ENCODE data around the gene MYBPHL.

MYBPHL gene

DNA sequence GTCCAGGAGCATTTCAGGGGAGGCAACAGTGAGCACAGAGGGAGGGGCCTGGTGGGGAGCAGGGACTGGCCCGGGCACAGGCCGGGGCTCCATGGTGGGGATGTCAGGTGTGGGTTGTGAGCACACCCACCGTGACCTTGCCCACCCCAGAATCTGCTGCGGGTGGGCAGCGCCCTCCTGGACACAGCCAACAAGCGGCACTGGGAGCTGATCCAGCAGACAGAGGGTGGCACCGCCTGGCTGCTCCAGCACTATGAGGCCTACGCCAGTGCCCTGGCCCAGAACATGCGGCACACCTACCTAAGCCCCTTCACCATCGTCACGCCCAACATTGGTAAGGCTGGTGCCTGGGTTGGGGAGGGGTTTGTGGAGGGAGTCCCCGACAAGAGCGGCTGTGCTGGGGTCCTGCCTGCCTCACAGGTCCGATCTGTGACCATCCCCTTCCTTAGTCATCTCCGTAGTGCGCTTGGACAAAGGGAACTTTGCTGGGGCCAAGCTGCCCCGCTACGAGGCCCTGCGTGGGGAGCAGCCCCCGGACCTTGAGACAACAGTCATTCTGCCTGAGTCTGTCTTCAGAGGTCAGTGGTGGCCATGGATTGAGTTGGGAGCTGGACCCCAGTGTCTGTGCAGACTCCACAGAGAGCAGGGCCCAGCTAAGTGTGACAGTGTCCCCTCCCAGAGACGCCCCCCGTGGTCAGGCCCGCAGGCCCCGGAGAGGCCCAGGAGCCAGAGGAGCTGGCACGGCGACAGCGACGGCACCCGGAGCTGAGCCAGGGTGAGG, 38.2 kb downstream of the MYBPHL start:
- TF ChIP-seq GATA3 (IDR thresholded peaks at IDR 0.05; ENCODE audit: low read depth, low read length) (no peak), GATA2 (IDR thresholded peaks at IDR 0.05; ENCODE audit: low read depth, low read length) (no peak)

DNA sequence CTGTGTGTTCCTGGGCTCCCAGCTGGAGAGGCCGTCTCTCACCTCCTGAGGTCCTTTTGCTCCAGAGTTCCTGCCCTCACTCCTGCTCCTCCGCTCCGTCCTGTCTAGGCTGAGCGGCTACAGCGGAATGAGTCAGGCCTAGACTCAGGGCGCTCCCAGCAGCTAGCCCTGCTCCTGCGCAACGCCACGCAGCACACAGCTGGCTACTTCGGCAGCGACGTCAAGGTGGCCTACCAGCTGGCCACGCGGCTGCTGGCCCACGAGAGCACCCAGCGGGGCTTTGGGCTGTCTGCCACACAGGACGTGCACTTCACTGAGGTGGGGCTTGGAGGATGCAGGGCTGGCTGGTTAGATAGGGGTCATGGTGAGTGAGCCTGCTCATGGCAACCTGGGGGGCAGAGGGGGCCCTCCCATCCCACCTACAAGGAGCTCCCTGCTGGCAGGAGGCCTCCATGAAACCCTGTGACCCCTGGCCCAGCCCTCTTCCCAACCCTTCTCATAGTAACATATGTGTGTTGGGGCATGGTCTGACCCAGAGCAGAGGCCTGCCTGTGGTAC, 39.0 kb downstream of the MYBPHL start:
- no peak for TF ChIP-seq GATA2 (IDR thresholded peaks at IDR 0.05; ENCODE audit: low read depth, low read length)
- no peak for TF ChIP-seq GATA3 (IDR thresholded peaks at IDR 0.05; ENCODE audit: low read depth, low read length)

DNA sequence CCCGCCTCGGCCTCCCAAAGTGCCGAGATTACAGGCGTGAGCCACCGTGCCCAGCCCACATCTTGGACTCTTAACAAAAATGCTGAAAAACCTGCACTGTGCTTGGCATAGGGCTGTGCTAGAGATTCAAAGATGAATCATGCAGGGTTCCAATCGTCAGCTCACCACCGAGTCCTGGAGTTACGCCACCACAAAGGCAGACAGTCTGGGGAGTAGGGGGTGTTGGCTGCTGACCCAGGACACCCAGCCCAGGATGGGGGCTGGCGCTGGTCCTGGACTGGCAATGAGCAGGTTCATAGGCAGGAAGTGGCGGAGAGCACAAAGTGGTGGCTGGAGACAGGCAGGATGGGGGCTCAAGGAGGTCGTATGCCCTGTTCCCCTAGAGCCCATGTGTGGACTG, 39.8 kb downstream of the MYBPHL start:
- TF ChIP-seq GATA3 (IDR thresholded peaks at IDR 0.05; ENCODE audit: low read depth, low read length), result no peak
- TF ChIP-seq GATA2 (IDR thresholded peaks at IDR 0.05; ENCODE audit: low read depth, low read length), result no peak

DNA sequence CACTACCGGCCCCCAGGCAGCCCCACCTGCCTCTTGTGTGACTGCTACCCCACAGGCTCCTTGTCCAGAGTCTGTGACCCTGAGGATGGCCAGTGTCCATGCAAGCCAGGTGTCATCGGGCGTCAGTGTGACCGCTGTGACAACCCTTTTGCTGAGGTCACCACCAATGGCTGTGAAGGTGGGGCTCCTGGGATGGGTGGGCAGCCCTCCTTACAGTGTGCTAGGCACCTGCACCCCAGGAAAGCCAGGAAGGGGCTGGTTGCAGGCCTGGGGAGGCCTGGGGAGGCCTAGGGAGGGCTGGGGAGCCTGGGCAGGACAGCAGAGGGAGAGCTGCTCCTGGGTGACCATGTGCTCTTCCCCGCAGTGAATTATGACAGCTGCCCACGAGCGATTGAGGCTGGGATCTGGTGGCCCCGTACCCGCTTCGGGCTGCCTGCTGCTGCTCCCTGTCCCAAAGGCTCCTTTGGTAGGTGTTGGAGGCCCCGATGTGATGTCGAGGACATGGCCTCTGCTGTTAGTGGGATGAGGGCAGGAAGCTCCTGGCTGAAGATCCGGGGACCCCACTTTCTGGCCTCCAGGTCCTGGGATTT, 41.0 kb downstream of the MYBPHL start:
- TF ChIP-seq GATA2 (IDR thresholded peaks at IDR 0.05; ENCODE audit: low read depth, low read length), result no peak

DNA sequence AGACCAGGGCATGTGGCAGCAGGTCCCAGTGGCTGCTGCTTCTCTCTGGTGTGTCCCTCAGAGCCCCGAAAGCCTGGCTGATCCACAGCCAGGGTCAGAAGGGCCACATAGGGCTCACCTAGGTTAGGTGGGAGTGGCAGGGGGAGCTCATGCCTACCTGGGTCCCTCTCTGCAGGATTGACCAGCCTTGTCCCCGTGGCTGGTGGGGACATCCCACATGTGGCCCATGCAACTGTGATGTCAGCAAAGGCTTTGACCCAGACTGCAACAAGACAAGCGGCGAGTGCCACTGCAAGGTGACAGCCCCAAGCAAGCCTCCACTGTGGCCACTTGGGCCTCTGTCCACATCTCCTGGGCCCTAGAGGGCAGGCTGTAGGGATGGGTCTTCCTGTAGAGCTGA, 41.8 kb downstream of the MYBPHL start:
- TF ChIP-seq GATA2 (IDR thresholded peaks at IDR 0.05; ENCODE audit: low read depth, low read length) (no peak), GATA3 (IDR thresholded peaks at IDR 0.05; ENCODE audit: low read depth, low read length) (no peak)

DNA sequence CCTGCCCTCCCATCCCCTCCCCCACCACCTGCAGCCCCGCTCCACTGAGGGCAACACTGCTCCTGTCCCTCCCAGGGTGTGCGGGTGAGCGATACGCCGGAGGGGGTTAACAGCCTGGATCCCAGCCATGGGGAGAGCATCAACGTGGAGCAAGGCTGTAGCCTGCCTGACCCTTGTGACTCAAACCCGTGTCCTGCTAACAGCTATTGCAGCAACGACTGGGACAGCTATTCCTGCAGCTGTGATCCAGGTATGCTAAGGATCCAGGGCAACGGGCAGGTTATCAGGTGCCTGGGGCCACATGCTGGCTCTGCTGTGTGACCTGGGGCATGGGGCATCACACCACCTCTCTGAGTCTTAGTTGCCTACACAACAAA, 42.4 kb downstream of the MYBPHL start:
- TF ChIP-seq GATA2 (IDR thresholded peaks at IDR 0.05; ENCODE audit: low read depth, low read length) (no peak), GATA3 (IDR thresholded peaks at IDR 0.05; ENCODE audit: low read depth, low read length) (no peak)

DNA sequence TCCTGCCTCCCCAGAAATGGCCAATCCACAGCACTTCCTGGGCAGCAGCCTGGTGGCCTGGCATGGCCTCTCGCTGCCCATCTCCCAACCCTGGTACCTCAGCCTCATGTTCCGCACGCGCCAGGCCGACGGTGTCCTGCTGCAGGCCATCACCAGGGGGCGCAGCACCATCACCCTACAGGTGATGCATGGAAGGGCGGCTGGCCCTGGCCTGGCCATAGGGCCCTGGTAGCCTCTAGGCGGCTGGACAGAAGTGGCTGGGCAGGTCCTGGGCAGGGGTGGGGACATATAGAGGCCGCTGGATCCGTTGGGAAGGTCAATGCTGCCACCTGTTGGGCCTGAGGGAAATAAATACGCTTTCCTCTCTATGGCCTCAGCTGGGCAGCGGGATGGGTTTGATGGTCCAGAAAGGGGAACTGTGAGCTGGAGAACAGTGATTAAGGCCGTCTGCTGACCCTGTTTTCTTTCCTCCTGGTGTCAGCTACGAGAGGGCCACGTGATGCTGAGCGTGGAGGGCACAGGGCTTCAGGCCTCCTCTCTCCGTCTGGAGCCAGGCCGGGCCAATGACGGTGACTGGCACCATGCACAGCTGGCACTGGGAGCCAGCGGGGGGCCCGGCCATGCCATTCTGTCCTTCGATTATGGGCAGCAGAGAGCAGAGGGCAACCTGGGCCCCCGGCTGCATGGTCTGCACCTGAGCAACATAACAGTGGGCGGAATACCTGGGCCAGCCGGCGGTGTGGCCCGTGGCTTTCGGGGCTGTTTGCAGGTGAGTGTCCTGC, 43.0 kb downstream of the MYBPHL start:
- TF ChIP-seq GATA3 (IDR thresholded peaks at IDR 0.05; ENCODE audit: low read depth, low read length) (no peak), GATA2 (IDR thresholded peaks at IDR 0.05; ENCODE audit: low read depth, low read length) (no peak)

DNA sequence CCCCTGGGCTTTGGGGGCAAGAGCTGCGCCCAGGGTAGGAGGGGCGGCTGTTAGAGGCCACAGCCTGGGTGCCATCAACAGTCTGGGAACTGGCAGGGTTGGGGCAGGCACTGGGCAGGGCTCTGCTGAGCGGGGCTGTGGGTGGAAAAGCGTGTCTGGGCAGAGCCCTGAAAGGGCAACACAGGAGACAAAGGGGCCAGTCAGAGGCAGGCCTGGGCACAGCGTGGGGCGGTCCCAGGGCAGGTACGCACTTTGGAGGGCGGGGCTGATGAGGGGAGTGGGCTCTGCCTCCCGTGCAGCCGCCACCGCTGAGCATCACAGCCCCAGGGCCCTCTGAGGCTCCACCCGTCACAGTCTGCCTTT, 43.6 kb downstream of the MYBPHL start:
- TF ChIP-seq GATA2 (IDR thresholded peaks at IDR 0.05; ENCODE audit: low read depth, low read length) (no peak), GATA3 (IDR thresholded peaks at IDR 0.05; ENCODE audit: low read depth, low read length) (no peak)

DNA sequence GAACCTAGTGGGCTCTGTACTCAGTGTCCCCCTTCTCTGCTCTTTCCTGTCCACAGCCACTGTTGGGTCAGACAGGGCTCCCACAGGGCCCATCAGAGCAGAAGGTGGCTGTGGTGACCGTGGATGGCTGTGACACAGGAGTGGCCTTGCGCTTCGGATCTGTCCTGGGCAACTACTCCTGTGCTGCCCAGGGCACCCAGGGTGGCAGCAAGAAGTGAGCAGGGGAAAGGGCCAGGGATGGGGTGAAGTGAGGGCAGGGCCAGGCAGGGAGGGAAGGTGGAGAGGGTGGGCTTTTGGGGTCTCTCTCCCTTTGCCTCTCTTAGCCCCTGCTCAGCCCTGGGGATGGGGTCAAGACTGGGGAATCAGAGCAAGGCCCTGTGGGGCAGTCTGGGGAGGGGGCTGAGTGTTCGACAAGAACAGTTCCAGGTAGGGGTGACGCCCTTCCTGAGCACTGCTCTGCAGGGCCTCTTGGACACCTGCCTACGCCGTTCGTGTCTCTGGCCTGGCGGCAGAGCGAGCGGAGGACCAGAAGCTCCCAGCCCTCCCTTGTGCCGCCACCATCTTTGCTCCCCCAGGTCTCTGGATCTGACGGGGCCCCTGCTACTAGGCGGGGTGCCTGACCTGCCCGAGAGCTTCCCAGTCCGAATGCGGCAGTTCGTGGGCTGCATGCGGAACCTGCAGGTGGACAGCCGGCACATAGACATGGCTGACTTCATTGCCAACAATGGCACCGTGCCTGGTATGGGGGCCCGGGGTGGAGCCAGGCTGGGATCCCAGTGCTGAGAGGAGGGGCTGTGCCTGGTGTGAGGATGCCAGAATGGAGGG, 44.4 kb downstream of the MYBPHL start:
- TF ChIP-seq GATA3 (IDR thresholded peaks at IDR 0.05; ENCODE audit: low read depth, low read length) (no peak), GATA2 (IDR thresholded peaks at IDR 0.05; ENCODE audit: low read depth, low read length) (no peak)

DNA sequence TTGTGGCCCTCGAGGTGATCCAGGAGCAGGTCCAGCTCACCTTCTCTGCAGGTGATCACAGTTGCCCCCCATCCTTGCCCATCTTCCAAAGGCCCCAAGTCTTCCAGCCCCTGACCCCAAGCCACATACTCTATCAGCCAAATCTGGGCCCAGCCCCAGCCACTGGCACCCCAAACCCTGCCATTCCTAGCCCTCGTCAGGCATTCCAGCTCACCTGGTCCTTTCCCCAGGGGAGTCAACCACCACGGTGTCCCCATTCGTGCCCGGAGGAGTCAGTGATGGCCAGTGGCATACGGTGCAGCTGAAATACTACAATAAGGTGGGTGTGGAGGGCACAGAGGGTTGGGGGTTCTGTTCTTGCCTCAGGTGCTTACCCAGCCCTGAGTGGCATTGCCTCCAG, 45.2 kb downstream of the MYBPHL start:
- no peak for TF ChIP-seq GATA2 (IDR thresholded peaks at IDR 0.05; ENCODE audit: low read depth, low read length)
- TF ChIP-seq GATA3 (IDR thresholded peaks at IDR 0.05; ENCODE audit: low read depth, low read length), result no peak

DNA sequence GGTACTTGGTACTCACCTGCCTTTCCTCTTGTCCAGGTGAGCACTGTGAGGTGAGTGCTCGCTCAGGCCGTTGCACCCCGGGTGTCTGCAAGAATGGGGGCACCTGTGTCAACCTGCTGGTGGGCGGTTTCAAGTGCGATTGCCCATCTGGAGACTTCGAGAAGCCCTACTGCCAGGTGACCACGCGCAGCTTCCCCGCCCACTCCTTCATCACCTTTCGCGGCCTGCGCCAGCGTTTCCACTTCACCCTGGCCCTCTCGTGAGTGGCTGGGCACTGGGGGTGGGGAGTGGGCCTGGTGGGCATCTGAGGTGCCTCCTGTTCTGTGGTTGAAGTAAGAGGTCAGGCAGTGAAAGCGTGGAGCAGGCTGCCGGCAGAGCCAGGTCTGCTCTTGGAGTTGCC, 45.8 kb downstream of the MYBPHL start:
- TF ChIP-seq GATA3 (IDR thresholded peaks at IDR 0.05; ENCODE audit: low read depth, low read length), result no peak
- TF ChIP-seq GATA2 (IDR thresholded peaks at IDR 0.05; ENCODE audit: low read depth, low read length), result no peak

DNA sequence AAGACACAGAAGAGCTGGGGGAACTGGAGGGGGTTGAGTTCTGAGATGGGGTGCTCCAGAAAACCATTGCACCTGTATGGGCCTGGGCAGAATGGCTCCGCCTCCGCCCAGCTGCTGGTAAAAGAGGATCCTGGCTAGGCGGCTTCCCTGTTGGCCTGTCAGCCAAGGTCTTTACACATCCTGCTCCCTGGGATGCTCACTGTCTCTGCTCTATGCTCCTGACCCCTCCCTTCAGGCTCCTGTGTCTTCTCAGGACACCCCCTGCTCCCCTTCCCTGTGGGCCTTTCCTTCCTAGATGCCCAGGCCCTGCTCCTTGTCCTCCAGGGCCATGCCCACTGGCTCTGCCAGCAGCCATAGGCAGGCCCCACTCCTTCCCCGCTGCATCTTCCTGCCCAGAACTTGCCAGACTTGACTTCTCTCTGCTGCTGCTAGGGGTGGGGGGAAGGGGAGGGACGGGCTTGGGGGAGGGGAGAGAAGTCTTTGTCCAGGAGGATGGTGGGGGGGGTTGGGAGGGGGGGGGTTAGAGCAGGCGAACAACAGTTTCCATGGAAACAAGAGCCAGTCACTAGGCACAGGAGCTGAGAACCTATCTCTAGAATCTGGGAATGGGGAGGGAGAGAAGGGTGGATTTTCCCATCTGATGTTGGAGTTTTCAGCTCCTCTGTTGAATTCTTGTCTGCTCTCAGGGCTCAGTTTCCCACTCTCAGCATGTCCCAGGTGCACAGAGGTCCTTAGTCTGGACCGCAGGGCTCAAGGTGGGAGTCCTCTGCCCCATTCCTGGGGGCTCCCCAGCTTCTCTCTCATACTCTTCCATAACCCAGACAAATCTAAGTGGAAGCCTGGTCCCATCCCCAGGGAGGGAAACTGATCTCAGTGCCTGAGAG, 46.9 kb downstream of the MYBPHL start:
- TF ChIP-seq GATA3 (IDR thresholded peaks at IDR 0.05; ENCODE audit: low read depth, low read length), result no peak
- TF ChIP-seq GATA2 (IDR thresholded peaks at IDR 0.05; ENCODE audit: low read depth, low read length), result peak; percentile 52

Measured in SH-SY5Y (cell line).